BJ (cell line): ENCODE measurements around the gene HOXA10. TPM values are rescaled to one million over a fixed set of nuclear protein-coding genes. Genes with fewer than 3 reads are reported as not detected.

Experiments used
- CTCF ChIA-PET: fragments of 350-600 bp; formaldehyde crosslinking; extraction: SDS; loops from one replicate; lab custom pipeline; 2021; ENCODE audit warnings: antibody characterized with exemption, inconsistent platforms; lab: Yijun Ruan, JAX
- POLR2A ChIA-PET: fragments of 300-600 bp; sonication (Branson Sonifier 250); formaldehyde crosslinking; extraction: SDS; loops from one replicate; lab custom pipeline; 2021; ENCODE audit warnings: antibody characterized with exemption; lab: Charles Lee
- DNase-seq: peaks from one replicate; pipeline ENCODE4 v3.0.0-alpha.2; 2011; ENCODE audit warnings: low read depth
- H3K27me3 ChIP-seq: 2 replicates; pipeline ENCODE4 v1.6.0; 2011; ENCODE audit warnings: low read length; ENCODE audit not compliant: control insufficient read depth, insufficient read depth
- H3K36me3 ChIP-seq: 2 replicates; pipeline ENCODE4 v1.5.1; 2011; ENCODE audit warnings: low read length; ENCODE audit not compliant: control insufficient read depth, insufficient read depth
- H3K4me3 ChIP-seq: 2 replicates; pipeline ENCODE4 v1.5.1; 2011; ENCODE audit warnings: low read depth, mild to moderate bottlenecking, control low read depth, low read length
- polyA plus RNA-seq: library from polyadenylated mRNA; depleted of rRNA; stranded (reverse); fragments of >200 nt; gene quantifications from 2 replicates; pipeline ENCODE4 v1.2.3, GENCODE V29; 2011
- TF ChIP-seq, protein P1 (sequence below): IDR thresholded peaks from 2 replicates; pipeline ENCODE4 v1.5.1; 2011; ENCODE audit warnings: low read depth, mild to moderate bottlenecking, control low read depth, inconsistent platforms, low read length, moderate library complexity; ENCODE audit not compliant: insufficient read depth

The HOXA10 gene
- polyA plus RNA-seq, 1 experiment: 54.7 TPM

GRCh38 chr7:27189997-27190748, 16.1 kb upstream of the HOXA10 start:
- DNase-seq: no peak
- Histone ChIP-seq H3K27me3 (no peaks in the 10 kb centered on the region), H3K4me3 (peak overlapping the region; percentile 60), H3K36me3 (peaks cover 2% of the 10 kb centered on the region)
- TF ChIP-seq, protein P1, sequence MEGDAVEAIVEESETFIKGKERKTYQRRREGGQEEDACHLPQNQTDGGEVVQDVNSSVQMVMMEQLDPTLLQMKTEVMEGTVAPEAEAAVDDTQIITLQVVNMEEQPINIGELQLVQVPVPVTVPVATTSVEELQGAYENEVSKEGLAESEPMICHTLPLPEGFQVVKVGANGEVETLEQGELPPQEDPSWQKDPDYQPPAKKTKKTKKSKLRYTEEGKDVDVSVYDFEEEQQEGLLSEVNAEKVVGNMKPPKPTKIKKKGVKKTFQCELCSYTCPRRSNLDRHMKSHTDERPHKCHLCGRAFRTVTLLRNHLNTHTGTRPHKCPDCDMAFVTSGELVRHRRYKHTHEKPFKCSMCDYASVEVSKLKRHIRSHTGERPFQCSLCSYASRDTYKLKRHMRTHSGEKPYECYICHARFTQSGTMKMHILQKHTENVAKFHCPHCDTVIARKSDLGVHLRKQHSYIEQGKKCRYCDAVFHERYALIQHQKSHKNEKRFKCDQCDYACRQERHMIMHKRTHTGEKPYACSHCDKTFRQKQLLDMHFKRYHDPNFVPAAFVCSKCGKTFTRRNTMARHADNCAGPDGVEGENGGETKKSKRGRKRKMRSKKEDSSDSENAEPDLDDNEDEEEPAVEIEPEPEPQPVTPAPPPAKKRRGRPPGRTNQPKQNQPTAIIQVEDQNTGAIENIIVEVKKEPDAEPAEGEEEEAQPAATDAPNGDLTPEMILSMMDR: no peak
- ChIA-PET CTCF (interaction anchor here (0.9 to 12.5 kb wide), 8 partner anchors 9 to 907 kb away, joined by 3 to 187 read pairs (median 5); partner anchors contain the start of genes HOXA10 and HOXA9), POLR2A (interaction anchor here (0.5 to 1.0 kb wide), 6 partner anchors 10 to 1404 kb away, joined by 3 to 7 read pairs (median 3); no protein-coding TSS in a partner anchor)

- DNase-seq: no peak
- peaks cover 2% of the 10 kb centered on the region for H3K36me3 ChIP-seq
- H3K27me3 ChIP-seq: no peaks in the 10 kb centered on the region
- TF ChIP-seq, protein P1: no peak
- peak overlapping the region; percentile 60 for H3K4me3 ChIP-seq
- POLR2A ChIA-PET: interaction anchor here (0.8 kb wide), 1 partner anchor 12 kb away, joined by 3 read pairs; no protein-coding TSS in a partner anchor
- CTCF ChIA-PET: interaction anchor here (1.8 to 12.5 kb wide), 3 partner anchors 9 to 29 kb away, joined by 5 to 187 read pairs (median 8); partner anchors contain the start of genes HOXA10 and HOXA9
Measured at GRCh38 chr7:27189295-27189996, 15.3 kb upstream of the HOXA10 start.

- POLR2A ChIA-PET: interaction anchor here (1.7 kb wide), 1 partner anchor 10 kb away, joined by 5 read pairs; no protein-coding TSS in a partner anchor
- CTCF ChIA-PET: interaction anchor here (1.6 to 12.5 kb wide), 4 partner anchors 10 to 28 kb away, joined by 3 to 187 read pairs (median 6); partner anchors contain the start of genes HOXA10 and HOXA9
- no peak for DNase-seq
Measured at GRCh38 chr7:27188386-27189294, 14.5 kb upstream of the HOXA10 start.

DNA sequence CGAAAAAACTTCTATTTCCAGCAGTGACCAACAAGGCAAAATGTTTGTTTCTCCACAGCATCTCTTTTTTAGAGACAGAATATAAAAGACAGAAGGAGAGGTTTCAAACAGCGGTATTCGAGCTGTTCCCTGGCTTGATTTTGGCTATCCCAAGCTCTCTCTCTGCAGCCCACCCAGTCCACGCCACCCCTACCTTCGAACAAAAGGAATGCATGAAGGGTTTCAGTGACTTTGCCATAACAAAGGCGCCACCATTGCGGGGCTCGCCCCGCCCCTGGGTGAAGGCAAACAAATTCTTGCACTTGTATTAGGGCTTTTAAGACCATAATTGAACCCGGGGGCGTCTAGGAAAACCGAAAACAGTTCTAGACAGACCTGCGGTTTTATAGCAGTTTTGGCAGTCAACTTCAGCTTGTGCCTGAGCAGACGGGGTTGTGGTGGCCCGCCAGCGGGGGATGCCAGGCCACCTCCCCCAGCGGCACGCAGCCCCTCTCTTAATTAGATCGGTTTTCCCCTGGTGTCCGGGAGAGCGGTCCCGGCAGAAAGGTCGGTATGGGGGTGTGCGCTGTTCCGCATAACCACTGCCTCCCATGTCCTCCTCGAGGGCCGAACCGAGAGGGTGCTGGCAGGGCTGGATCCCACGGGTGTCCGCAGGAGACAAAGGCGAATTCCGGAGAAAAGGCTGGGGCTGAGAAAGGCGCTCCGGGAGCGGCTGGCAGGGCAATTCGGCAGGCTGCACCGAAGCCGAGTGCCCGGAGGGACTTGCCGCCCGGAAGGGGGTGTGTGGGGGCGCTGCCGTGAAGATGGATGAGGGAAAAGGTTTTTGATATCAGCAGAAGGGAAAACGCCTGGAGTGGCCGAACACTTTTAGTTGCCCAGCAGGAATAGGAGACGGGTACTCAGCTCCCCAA, 13.6 kb upstream of the HOXA10 start:
- ChIA-PET POLR2A (interaction anchor here (0.6 to 1.7 kb wide), 5 partner anchors 9 to 578 kb away, joined by 5 to 11 read pairs (median 8); no protein-coding TSS in a partner anchor), CTCF (interaction anchor here (1.2 to 12.5 kb wide), 6 partner anchors 8 to 883 kb away, joined by 3 to 187 read pairs (median 8); partner anchors contain the start of genes HOXA10 and HOXA9)
- no peaks in the 10 kb centered on the region for H3K27me3 ChIP-seq
- no peak for DNase-seq
- TF ChIP-seq, protein P1: no peak
- H3K4me3 ChIP-seq: peak overlapping the region; percentile 60
- peaks cover 4% of the 10 kb centered on the region for H3K36me3 ChIP-seq

More at GRCh38 chr7:27188386-27189294, 14.5 kb upstream of the HOXA10 start:
- TF ChIP-seq, protein P1: no peak
- H3K27me3 ChIP-seq: no peaks in the 10 kb centered on the region
- peaks cover 2% of the 10 kb centered on the region for H3K36me3 ChIP-seq
- peak overlapping the region; percentile 60 for H3K4me3 ChIP-seq
